Esophagus muscularis mucosa (tissue), 3 donors: ENCODE results near the gene SPDYE2B.
"Not testable (repeated sequence)": the region's sequence is repeated elsewhere in the genome, so short reads cannot be mapped to it uniquely, and the experiment has no call there.

ENCODE experiments used
- CTCF ChIP-seq, 3 experiments: fragments of 200-600 bp in 2 of 3; fragments of 450-650 bp in 1 of 3; sonication (generic) in 2 of 3; IDR thresholded peaks; one replicate each; pipeline ENCODE4 v1.5.1; 2017 to 2019; ENCODE audit warnings: antibody characterized with exemption in 3 of 3, mild to moderate bottlenecking in 2 of 3, moderate library complexity in 1 of 3
- POLR2A ChIP-seq: fragments of 450-650 bp; IDR thresholded peaks from one replicate; pipeline ENCODE4 v1.6.1; 2017; ENCODE audit warnings: antibody characterized with exemption, moderate library complexity, mild to moderate bottlenecking, low read depth
- POLR2AphosphoS5 ChIP-seq, 2 donors: sonication (generic); formaldehyde crosslinking; IDR thresholded peaks; one replicate each; pipeline ENCODE4 v1.6.1; 2017; ENCODE audit warnings: antibody characterized with exemption in 2 of 2

GRCh38 chr7:102696009-102696408, 45.9 kb downstream of the SPDYE2B start:
- not testable (repeated sequence) for TF ChIP-seq CTCF (IDR thresholded peaks at IDR 0.05); POLR2AphosphoS5 (IDR thresholded peaks at IDR 0.05); POLR2A
